DMS153 (cell line): ENCODE results near the gene NCOA3.
"Not testable (repeated sequence)": the region's sequence is repeated elsewhere in the genome, so short reads cannot be mapped to it uniquely, and the experiment has no call there.

ENCODE experiments used
- DNase-seq: peaks from one replicate; lab custom pipeline; 2025; lab: John Stamatoyannopoulos, UW

Gene NCOA3

GRCh38 chr20:47501482-47502270 is at the start of gene NCOA3:
Gene NCOA3 (plus strand): TSS chr20:47501887. CDS start chr20:47622248, 120,361 bp downstream.
- peak; percentile 92 for DNase-seq

- DNase-seq = no peak
Measured at GRCh38 chr20:47452736-47453161, 48.9 kb upstream of the NCOA3 start.

GRCh38 chr20:47453167-47453782 is 48.4 kb upstream of the NCOA3 start:
- DNase-seq = no peak

- no peak for DNase-seq
Measured at GRCh38 chr20:47454298-47455132, 47.2 kb upstream of the NCOA3 start.

GRCh38 chr20:47455133-47456040 is 46.3 kb upstream of the NCOA3 start:
- DNase-seq = no peak

GRCh38 chr20:47456041-47456537 is 45.6 kb upstream of the NCOA3 start:
- no peak for DNase-seq

GRCh38 chr20:47456952-47457724 is 44.5 kb upstream of the NCOA3 start:
- no peak for DNase-seq

- DNase-seq = not testable (repeated sequence)
Measured at GRCh38 chr20:47458280-47459050, 43.2 kb upstream of the NCOA3 start.

GRCh38 chr20:47459344-47460073 is 42.2 kb upstream of the NCOA3 start:
- DNase-seq = no peak

- not testable (repeated sequence) for DNase-seq
Measured at GRCh38 chr20:47460761-47461112, 41.0 kb upstream of the NCOA3 start.

- no peak for DNase-seq
Measured at GRCh38 chr20:47461120-47461685, 40.5 kb upstream of the NCOA3 start.

GRCh38 chr20:47461906-47462305 is 39.8 kb upstream of the NCOA3 start:
- DNase-seq = not testable (repeated sequence)

- DNase-seq = peak; percentile 76
Measured at GRCh38 chr20:47464380-47465101, 37.1 kb upstream of the NCOA3 start.

- no peak for DNase-seq
Measured at GRCh38 chr20:47465335-47466090, 36.2 kb upstream of the NCOA3 start.

GRCh38 chr20:47466213-47466612 is 35.5 kb upstream of the NCOA3 start:
- DNase-seq = no peak

- no peak for DNase-seq
Measured at GRCh38 chr20:47466704-47467459, 34.8 kb upstream of the NCOA3 start.
